Measurements from ENCODE around the gene TNFRSF11A.

TNFRSF11A gene

GRCh38 chr18:62294073-62294472 lies 31.0 kb upstream of the TNFRSF11A start:
- no peak overlapping the region for H4K8ac ChIP-seq (ENCODE audit: low read depth, low read length)
- no peak overlapping the region for H2AFZ ChIP-seq (ENCODE audit: low read length)
- no peak overlapping the region for H3K4ac ChIP-seq (ENCODE audit: low read length)
- no peak overlapping the region for H3K18ac ChIP-seq (ENCODE audit: low read length)
- DNase-seq (ENCODE audit: low spot score): no peak
- no peak overlapping the region for H4K91ac ChIP-seq (ENCODE audit: low read depth, low read length, poor library complexity)
- no peak overlapping the region for H3K23ac ChIP-seq (ENCODE audit: low read depth, low read length, poor library complexity)
- no peak overlapping the region for H3K4me2 ChIP-seq (ENCODE audit: insufficient read depth, low read length, poor library complexity, severe bottlenecking)
- no peak overlapping the region for H2BK120ac ChIP-seq (ENCODE audit: low read depth, low read length)
- no peaks in the 10 kb centered on the region for H3K9me3 ChIP-seq (replicated peaks in 1 of 2; ENCODE audit: control insufficient read depth in 2 of 2, insufficient read depth in 1 of 2, low read depth in 1 of 2, low read length in 2 of 2)
- no peak overlapping the region for H3K4me3 ChIP-seq (ENCODE audit: low read length in 2 of 2)
- no peak overlapping the region for H2BK12ac ChIP-seq (ENCODE audit: low read length)
- H3K79me1 ChIP-seq (ENCODE audit: low read depth, low read length): no peaks in the 10 kb centered on the region
- no peak overlapping the region for H3K9ac ChIP-seq (ENCODE audit: low read depth, low read length, poor library complexity)
- H3K27me3 ChIP-seq (ENCODE audit: control insufficient read depth in 3 of 3, insufficient read depth in 3 of 3, low read depth in 1 of 3, low read length in 3 of 3): no peaks in the 10 kb centered on the region
- H2BK15ac ChIP-seq (ENCODE audit: low read length): no peak overlapping the region
- no peaks in the 10 kb centered on the region for H3K4me1 ChIP-seq (ENCODE audit: control insufficient read depth in 2 of 2, insufficient read depth in 1 of 2, low read depth in 1 of 2, low read length in 2 of 2)
- H3K14ac ChIP-seq (ENCODE audit: low read length): no peak overlapping the region
- H3K27ac ChIP-seq (replicated peaks; ENCODE audit: low read length): no peak overlapping the region
- no peak overlapping the region for H2AK5ac ChIP-seq (ENCODE audit: low read depth, low read length)
- H3K36me3 ChIP-seq (replicated peaks in 1 of 2; ENCODE audit: control insufficient read depth in 2 of 2, insufficient read depth in 2 of 2, low read length in 2 of 2): peaks cover 2 to 62% of the 10 kb centered on the region in 2 donors
- H2BK5ac ChIP-seq (ENCODE audit: low read length): no peak overlapping the region

GRCh38 chr18:62300359-62300963 lies 24.6 kb upstream of the TNFRSF11A start:
- Histone ChIP-seq H2AFZ (ENCODE audit: low read length) (no peak overlapping the region), H2BK5ac (ENCODE audit: low read length) (no peak overlapping the region), H3K27ac (replicated peaks; ENCODE audit: low read length) (no peak overlapping the region), H4K91ac (ENCODE audit: low read depth, low read length, poor library complexity) (no peak overlapping the region), H3K27me3 (ENCODE audit: control insufficient read depth in 3 of 3, insufficient read depth in 3 of 3, low read depth in 1 of 3, low read length in 3 of 3) (no peaks in the 10 kb centered on the region), H3K79me1 (ENCODE audit: low read depth, low read length) (no peaks in the 10 kb centered on the region), H3K4me1 (ENCODE audit: control insufficient read depth in 2 of 2, insufficient read depth in 1 of 2, low read depth in 1 of 2, low read length in 2 of 2) (peaks cover 0 to 3% of the 10 kb centered on the region in 2 donors), H3K9me3 (replicated peaks in 1 of 2; ENCODE audit: control insufficient read depth in 2 of 2, insufficient read depth in 1 of 2, low read depth in 1 of 2, low read length in 2 of 2) (no peaks in the 10 kb centered on the region), H3K18ac (ENCODE audit: low read length) (no peak overlapping the region), H2BK120ac (ENCODE audit: low read depth, low read length) (no peak overlapping the region), H3K4me3 (ENCODE audit: low read length in 2 of 2) (no peak overlapping the region), H2BK12ac (ENCODE audit: low read length) (no peak overlapping the region), H2AK5ac (ENCODE audit: low read depth, low read length) (no peak overlapping the region), H2BK15ac (ENCODE audit: low read length) (no peak overlapping the region), H4K8ac (ENCODE audit: low read depth, low read length) (no peak overlapping the region), H3K14ac (ENCODE audit: low read length) (no peak overlapping the region), H3K4ac (ENCODE audit: low read length) (no peak overlapping the region), H3K9ac (ENCODE audit: low read depth, low read length, poor library complexity) (no peak overlapping the region), H3K4me2 (ENCODE audit: insufficient read depth, low read length, poor library complexity, severe bottlenecking) (no peak overlapping the region), H3K36me3 (replicated peaks in 1 of 2; ENCODE audit: control insufficient read depth in 2 of 2, insufficient read depth in 2 of 2, low read length in 2 of 2) (peaks cover 0 to 68% of the 10 kb centered on the region in 2 donors), H3K23ac (ENCODE audit: low read depth, low read length, poor library complexity) (no peak overlapping the region)
- no peak for DNase-seq (ENCODE audit: low spot score)
- WGBS, 2 donors (ENCODE audit: extremely low coverage in 2 of 2, insufficient read length in 2 of 2, insufficient replicate concordance in 1 of 2): no CpG with 5 or more reads among the region's 3 CpGs

GRCh38 chr18:62301322-62301721 lies 23.8 kb upstream of the TNFRSF11A start:
- no peak overlapping the region for H3K4ac ChIP-seq (ENCODE audit: low read length)
- H2AK5ac ChIP-seq (ENCODE audit: low read depth, low read length): no peak overlapping the region
- no peaks in the 10 kb centered on the region for H3K27me3 ChIP-seq (ENCODE audit: control insufficient read depth in 3 of 3, insufficient read depth in 3 of 3, low read depth in 1 of 3, low read length in 3 of 3)
- no peak overlapping the region for H4K91ac ChIP-seq (ENCODE audit: low read depth, low read length, poor library complexity)
- H3K18ac ChIP-seq (ENCODE audit: low read length): no peak overlapping the region
- no peak for DNase-seq (ENCODE audit: low spot score)
- no peak overlapping the region for H3K9ac ChIP-seq (ENCODE audit: low read depth, low read length, poor library complexity)
- no peak overlapping the region for H2BK5ac ChIP-seq (ENCODE audit: low read length)
- H2BK120ac ChIP-seq (ENCODE audit: low read depth, low read length): no peak overlapping the region
- no peak overlapping the region for H3K23ac ChIP-seq (ENCODE audit: low read depth, low read length, poor library complexity)
- peaks cover 0 to 7% of the 10 kb centered on the region in 2 donors for H3K4me1 ChIP-seq (ENCODE audit: control insufficient read depth in 2 of 2, insufficient read depth in 1 of 2, low read depth in 1 of 2, low read length in 2 of 2)
- H3K27ac ChIP-seq (replicated peaks; ENCODE audit: low read length): no peak overlapping the region
- H2BK12ac ChIP-seq (ENCODE audit: low read length): no peak overlapping the region
- no peak overlapping the region for H3K4me2 ChIP-seq (ENCODE audit: insufficient read depth, low read length, poor library complexity, severe bottlenecking)
- WGBS, 2 donors (ENCODE audit: extremely low coverage in 2 of 2, insufficient read length in 2 of 2, insufficient replicate concordance in 1 of 2): no CpG with 5 or more reads among the region's 1 CpG
- H3K9me3 ChIP-seq (replicated peaks in 1 of 2; ENCODE audit: control insufficient read depth in 2 of 2, insufficient read depth in 1 of 2, low read depth in 1 of 2, low read length in 2 of 2): no peaks in the 10 kb centered on the region
- H3K79me1 ChIP-seq (ENCODE audit: low read depth, low read length): no peaks in the 10 kb centered on the region
- no peak overlapping the region for H2BK15ac ChIP-seq (ENCODE audit: low read length)
- no peak overlapping the region for H3K14ac ChIP-seq (ENCODE audit: low read length)
- H2AFZ ChIP-seq (ENCODE audit: low read length): no peak overlapping the region
- H3K36me3 ChIP-seq (replicated peaks in 1 of 2; ENCODE audit: control insufficient read depth in 2 of 2, insufficient read depth in 2 of 2, low read length in 2 of 2): peaks cover 0 to 72% of the 10 kb centered on the region in 2 donors
- H3K4me3 ChIP-seq (ENCODE audit: low read length in 2 of 2): no peak overlapping the region
- H4K8ac ChIP-seq (ENCODE audit: low read depth, low read length): no peak overlapping the region

- DNase-seq (ENCODE audit: low spot score): no peak
Observed at GRCh38 chr18:62312851-62313250, 12.3 kb upstream of the TNFRSF11A start.

More at GRCh38 chr18:62312851-62313250, 12.3 kb upstream of the TNFRSF11A start:
- H4K91ac ChIP-seq (ENCODE audit: low read depth, low read length, poor library complexity): no peak overlapping the region
- peaks cover 0 to 20% of the 10 kb centered on the region in 2 donors for H3K36me3 ChIP-seq (replicated peaks in 1 of 2; ENCODE audit: control insufficient read depth in 2 of 2, insufficient read depth in 2 of 2, low read length in 2 of 2)
- no peak overlapping the region for H2AFZ ChIP-seq (ENCODE audit: low read length)
- H2BK120ac ChIP-seq (ENCODE audit: low read depth, low read length): no peak overlapping the region
- H3K27ac ChIP-seq (replicated peaks; ENCODE audit: low read length): no peak overlapping the region
- H2BK5ac ChIP-seq (ENCODE audit: low read length): no peak overlapping the region
- H3K18ac ChIP-seq (ENCODE audit: low read length): no peak overlapping the region
- no peak overlapping the region for H3K9ac ChIP-seq (ENCODE audit: low read depth, low read length, poor library complexity)
- no CpG with 5 or more reads among the region's 1 CpG for WGBS, 2 donors (ENCODE audit: extremely low coverage in 2 of 2, insufficient read length in 2 of 2, insufficient replicate concordance in 1 of 2)
- H2AK5ac ChIP-seq (ENCODE audit: low read depth, low read length): no peak overlapping the region
- no peak overlapping the region for H3K14ac ChIP-seq (ENCODE audit: low read length)
- H3K4me2 ChIP-seq (ENCODE audit: insufficient read depth, low read length, poor library complexity, severe bottlenecking): no peak overlapping the region
- H2BK15ac ChIP-seq (ENCODE audit: low read length): no peak overlapping the region
- H3K4ac ChIP-seq (ENCODE audit: low read length): no peak overlapping the region
- peaks cover 0 to 2% of the 10 kb centered on the region in 2 donors for H3K9me3 ChIP-seq (replicated peaks in 1 of 2; ENCODE audit: control insufficient read depth in 2 of 2, insufficient read depth in 1 of 2, low read depth in 1 of 2, low read length in 2 of 2)
- H3K79me1 ChIP-seq (ENCODE audit: low read depth, low read length): no peaks in the 10 kb centered on the region
- H4K8ac ChIP-seq (ENCODE audit: low read depth, low read length): no peak overlapping the region
- no peak overlapping the region for H3K23ac ChIP-seq (ENCODE audit: low read depth, low read length, poor library complexity)
- no peaks in the 10 kb centered on the region for H3K27me3 ChIP-seq (ENCODE audit: control insufficient read depth in 3 of 3, insufficient read depth in 3 of 3, low read depth in 1 of 3, low read length in 3 of 3)
- no peak overlapping the region for H2BK12ac ChIP-seq (ENCODE audit: low read length)
- no peaks in the 10 kb centered on the region for H3K4me1 ChIP-seq (ENCODE audit: control insufficient read depth in 2 of 2, insufficient read depth in 1 of 2, low read depth in 1 of 2, low read length in 2 of 2)
- H3K4me3 ChIP-seq (ENCODE audit: low read length in 2 of 2): no peak overlapping the region

Data from neuronal stem cell (in vitro differentiated cells).